Epithelial cell of esophagus (primary cell): Measurements from ENCODE around the gene FAM227B.

ENCODE experiments used
- DNase-seq: peaks from one replicate; pipeline ENCODE4 v3.0.0; 2010; ENCODE audit warnings: low read depth
- H3K4me3 ChIP-seq: 2 replicates; pipeline ENCODE4 v1.5.1; 2011; ENCODE audit warnings: mild to moderate bottlenecking, low read length, control low read depth
- TF ChIP-seq, protein P1 (sequence below): IDR thresholded peaks from 2 replicates; pipeline ENCODE4 v1.5.1; 2011; ENCODE audit warnings: low read depth, mild to moderate bottlenecking, low read length, control low read depth, inconsistent platforms; ENCODE audit not compliant: insufficient read depth; ENCODE audit errors: missing control alignments

Gene FAM227B

GRCh38 chr15:49462232-49462844, 158.3 kb downstream of the FAM227B start:
- DNase-seq: no peak

DNA sequence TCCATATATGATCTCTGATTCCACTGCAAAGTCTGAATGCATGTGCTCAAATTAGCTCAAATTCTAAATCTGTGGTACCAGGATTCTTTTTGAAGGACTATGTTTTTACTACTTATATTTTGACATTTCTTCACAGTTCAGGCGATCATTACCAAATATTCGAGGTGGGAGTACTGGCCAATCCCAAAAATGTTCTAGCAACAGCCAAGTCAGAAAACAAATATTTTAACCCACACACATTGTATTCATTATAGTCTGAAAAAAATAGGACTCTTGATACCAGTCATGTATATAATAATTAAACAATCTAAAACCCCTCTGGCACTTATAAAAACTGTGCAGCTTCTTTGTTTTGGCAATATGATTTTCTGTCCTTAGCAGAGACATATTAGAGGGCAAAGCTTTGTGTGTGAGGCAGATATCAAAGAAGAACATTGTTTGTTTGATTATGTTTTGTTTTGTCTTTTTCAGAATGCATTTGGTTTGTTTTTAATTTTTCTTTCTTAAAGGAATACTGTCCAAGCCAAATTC, 160.1 kb downstream of the FAM227B start:
- no peak overlapping the region for H3K4me3 ChIP-seq
- TF ChIP-seq, protein P1, sequence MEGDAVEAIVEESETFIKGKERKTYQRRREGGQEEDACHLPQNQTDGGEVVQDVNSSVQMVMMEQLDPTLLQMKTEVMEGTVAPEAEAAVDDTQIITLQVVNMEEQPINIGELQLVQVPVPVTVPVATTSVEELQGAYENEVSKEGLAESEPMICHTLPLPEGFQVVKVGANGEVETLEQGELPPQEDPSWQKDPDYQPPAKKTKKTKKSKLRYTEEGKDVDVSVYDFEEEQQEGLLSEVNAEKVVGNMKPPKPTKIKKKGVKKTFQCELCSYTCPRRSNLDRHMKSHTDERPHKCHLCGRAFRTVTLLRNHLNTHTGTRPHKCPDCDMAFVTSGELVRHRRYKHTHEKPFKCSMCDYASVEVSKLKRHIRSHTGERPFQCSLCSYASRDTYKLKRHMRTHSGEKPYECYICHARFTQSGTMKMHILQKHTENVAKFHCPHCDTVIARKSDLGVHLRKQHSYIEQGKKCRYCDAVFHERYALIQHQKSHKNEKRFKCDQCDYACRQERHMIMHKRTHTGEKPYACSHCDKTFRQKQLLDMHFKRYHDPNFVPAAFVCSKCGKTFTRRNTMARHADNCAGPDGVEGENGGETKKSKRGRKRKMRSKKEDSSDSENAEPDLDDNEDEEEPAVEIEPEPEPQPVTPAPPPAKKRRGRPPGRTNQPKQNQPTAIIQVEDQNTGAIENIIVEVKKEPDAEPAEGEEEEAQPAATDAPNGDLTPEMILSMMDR: no peak
- DNase-seq: no peak

More at GRCh38 chr15:49462232-49462844, 158.3 kb downstream of the FAM227B start:
- H3K4me3 ChIP-seq: no peak overlapping the region
- TF ChIP-seq, protein P1: no peak

- no peak overlapping the region for H3K4me3 ChIP-seq
- no peak for DNase-seq
- TF ChIP-seq, protein P1: no peak
Observed at GRCh38 chr15:49458145-49458544, 162.5 kb downstream of the FAM227B start.

GRCh38 chr15:49456166-49456565, 164.5 kb downstream of the FAM227B start:
- TF ChIP-seq, protein P1: no peak
- no peak overlapping the region for H3K4me3 ChIP-seq
- DNase-seq: no peak

- TF ChIP-seq, protein P1: no peak
- no peak for DNase-seq
- no peak overlapping the region for H3K4me3 ChIP-seq
Observed at GRCh38 chr15:49452595-49452994, 168.0 kb downstream of the FAM227B start.

- TF ChIP-seq, protein P1: no peak
- no peak overlapping the region for H3K4me3 ChIP-seq
- DNase-seq: no peak
Observed at GRCh38 chr15:49441816-49442215, 178.8 kb downstream of the FAM227B start.

DNA sequence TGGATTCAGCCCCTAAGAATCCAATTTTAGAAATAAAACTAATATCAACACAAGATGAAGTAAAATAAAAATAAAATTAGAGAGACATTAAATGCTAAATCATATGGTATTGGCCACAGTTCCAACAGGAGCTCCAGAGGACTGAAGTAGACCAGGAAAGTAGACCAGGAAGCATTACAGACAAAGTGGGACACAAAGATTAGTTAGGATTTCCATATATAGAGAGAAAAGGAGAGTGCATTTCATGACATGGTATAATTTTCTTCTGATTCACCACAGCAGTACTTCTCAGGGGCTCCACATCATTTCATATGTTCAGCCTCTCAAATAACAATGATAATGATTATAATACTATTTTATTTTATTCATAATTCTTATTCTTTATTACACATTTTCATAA, 179.3 kb downstream of the FAM227B start:
- no peak overlapping the region for H3K4me3 ChIP-seq
- no peak for DNase-seq
- TF ChIP-seq, protein P1: no peak
